HG03025 (cell line): ENCODE data around the gene RAP1A.

Source experiments
- ATAC-seq: cut with Tn5 transposase; IDR thresholded peaks from one replicate; pipeline ENCODE4 v1.9.1; 2021; ENCODE audit warnings: mild to moderate bottlenecking, moderate library complexity; ENCODE audit not compliant: unreplicated experiment, low FRiP score

Gene RAP1A

DNA sequence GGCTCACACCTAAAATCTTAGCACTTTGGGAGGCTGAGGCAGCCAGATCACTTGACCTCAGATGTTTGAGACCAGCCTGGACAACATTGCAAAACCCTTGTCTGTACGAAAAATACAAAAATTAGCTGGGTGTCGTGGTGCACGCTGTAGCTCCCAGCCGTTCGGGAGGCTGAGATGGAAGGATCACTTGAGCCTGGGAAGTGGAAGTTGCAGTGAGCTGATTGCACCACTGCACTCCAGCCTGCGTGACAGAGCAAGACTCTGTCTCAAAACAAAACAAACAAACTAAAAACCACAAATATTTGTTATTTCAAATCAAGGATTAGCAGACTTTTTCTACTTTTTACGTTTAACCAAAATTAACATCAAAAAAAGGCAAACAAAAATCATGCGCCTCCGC is 88.3 kb downstream of the RAP1A start:
- ATAC-seq: no peak

DNA sequence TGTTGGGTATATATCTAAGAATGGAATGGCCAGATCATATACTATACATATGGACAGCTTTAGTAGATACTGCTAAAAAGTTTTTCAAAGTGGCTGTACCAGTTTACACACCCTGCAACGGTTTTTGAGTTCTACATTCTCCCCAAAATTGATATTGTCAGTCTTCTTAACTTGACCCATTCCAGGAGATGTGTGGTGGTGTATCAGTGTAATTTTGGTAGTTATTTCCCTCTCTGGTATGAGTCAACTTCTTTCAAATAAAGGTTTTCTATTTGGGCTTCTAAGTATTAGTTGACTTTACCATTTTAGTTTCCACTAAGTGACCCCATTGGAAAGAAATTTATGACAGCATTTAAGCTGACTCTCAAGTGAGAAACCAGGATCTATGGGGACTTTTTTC is 90.4 kb downstream of the RAP1A start:
- ATAC-seq: no peak

DNA sequence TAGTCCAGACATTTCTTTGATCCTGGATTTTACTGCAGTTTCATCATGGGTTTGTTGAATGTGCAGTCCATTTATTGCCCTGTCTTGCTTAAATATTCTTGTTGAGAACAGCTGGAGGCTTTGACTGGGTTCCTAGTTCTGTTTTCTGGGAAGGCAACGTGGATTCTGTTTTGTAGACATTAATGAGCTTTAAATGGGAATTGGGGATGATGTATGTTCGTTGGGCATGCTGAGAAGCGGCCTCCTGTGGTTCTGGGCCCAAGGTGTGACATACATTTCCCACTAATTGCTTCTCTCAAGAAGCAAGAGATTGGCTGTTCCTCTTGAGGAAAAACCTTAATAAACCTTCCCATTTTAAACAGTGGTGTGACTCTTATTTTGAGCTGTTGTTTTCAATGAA is 96.7 kb downstream of the RAP1A start:
- no peak for ATAC-seq

GRCh38 chr1:111717450-111717849 is 97.9 kb downstream of the RAP1A start:
- ATAC-seq: no peak

DNA sequence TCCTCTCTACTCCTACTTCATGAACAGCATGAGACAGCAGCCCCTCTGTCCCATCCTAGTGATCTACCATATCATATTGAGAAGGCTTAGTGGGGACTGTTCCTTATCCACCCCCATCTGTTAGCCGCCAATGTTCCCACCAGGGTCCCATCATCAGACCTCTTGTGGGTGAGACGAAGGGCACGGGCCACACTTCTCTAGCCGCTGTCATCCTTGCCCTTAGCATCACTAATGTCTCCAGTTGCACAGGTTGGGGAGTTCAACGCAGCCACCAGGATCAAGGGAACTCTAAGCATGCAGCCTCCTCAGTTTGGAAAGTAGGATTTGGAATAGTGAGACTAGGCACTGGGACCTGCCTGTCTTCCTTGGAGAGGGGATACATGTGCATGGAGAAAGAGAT is 99.5 kb downstream of the RAP1A start:
- ATAC-seq: no peak

DNA sequence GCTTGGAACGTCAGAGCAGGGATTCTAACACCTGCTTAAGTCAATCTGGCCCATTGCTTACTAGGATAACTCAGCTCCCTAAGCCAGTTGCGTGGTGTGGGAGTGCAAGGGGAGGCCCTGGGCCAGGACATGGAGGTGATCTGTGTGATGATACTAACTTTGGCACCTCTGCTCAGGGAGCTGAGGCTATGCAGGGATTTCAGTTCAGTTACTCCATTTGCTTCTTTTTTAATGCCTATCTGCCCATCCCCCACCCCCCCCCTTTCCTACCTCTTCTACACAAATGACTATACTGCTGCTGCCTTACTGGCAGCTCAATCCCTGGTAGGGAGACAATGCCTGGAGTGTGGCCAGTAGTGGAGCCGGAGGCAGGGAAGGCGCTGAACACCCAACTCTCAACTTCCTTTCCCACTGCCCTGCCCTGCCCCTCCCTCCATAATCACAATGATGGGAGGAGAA is 100.1 kb downstream of the RAP1A start:
- no peak for ATAC-seq

DNA sequence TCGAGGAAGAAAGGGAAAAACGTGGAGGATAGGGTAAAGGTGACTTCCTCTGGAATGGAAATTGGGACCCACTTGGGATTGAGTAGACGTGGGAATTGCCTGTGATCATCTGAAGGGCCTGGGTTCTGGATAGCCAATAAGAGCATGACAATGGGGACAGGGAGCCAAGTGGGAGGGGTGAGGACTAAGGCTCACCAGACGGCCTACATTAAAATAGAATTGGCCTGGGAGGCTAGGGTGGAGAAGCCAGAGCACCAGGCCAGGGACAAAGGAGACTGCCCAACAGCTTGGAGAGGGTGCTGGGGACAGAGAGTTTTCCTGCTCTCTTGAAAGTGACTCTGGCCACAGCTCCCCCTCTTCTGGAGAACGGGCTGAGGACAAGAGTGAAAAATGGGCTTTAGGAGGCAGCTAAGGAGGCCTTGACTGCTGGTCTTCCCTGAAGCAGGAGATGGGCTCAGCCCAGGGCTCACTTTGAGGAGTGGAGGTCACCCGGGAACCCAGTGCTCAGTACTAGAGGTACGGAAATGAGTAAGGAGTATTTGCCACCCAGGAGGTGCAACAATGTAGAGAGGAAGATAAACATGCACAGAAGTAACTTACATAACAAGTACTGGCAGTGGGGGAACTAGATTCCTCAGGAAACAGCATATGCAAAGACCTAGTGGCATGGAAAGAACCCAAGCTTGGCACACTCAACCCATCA is 100.8 kb downstream of the RAP1A start:
- ATAC-seq: no peak

- no peak for ATAC-seq
Measured at GRCh38 chr1:111720977-111721786, 101.6 kb downstream of the RAP1A start.

- ATAC-seq: no peak
Measured at GRCh38 chr1:111723091-111723806, 103.7 kb downstream of the RAP1A start.

GRCh38 chr1:111723871-111724270 is 104.3 kb downstream of the RAP1A start:
- no peak for ATAC-seq

GRCh38 chr1:111725192-111725591 is 105.6 kb downstream of the RAP1A start:
- no peak for ATAC-seq

GRCh38 chr1:111727056-111727455 is 107.5 kb downstream of the RAP1A start:
- ATAC-seq: no peak

GRCh38 chr1:111729271-111729921 is 109.8 kb downstream of the RAP1A start:
- no peak for ATAC-seq

- ATAC-seq: no peak
Measured at GRCh38 chr1:111729946-111730681, 110.5 kb downstream of the RAP1A start.

DNA sequence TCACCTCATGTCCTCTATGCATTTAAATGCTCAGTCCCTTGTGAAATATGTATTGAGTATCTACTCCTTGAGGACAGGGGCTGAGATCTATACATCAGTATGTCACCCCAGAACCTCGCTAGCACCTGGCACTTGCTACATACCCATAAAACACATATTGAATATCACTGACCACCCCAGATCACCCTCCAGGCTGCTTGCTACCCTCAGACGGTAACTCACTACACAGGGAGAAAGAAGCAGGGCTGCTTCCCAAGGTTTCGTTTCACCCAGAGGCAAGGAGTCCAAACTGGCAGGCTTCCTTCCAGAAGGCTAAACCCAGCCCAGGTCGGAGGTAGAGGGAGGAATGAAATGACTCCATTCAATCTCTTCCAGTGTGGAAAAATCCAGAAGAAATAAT is 111.1 kb downstream of the RAP1A start:
- no peak for ATAC-seq

DNA sequence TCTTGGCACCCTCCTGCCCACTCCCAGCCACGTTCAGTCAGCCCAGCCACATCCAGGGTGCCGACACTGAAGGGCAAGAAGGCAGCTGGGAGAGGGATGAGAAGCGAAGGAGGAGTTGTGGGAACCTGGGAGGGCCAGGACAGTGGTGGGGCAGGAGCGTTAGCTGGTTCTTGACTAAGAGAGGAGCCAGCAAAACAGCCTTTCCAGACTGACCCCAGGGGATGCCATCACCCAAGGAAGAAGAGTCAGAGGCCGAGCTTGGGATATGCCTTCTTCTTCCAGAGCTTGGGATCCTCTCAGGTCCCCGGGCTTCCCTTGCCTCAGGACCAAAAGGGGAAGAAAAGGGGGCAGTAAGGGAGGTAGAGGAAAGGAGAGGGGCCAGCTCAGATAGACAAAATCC is 112.4 kb downstream of the RAP1A start:
- no peak for ATAC-seq

GRCh38 chr1:111732718-111733117 is 113.1 kb downstream of the RAP1A start:
- ATAC-seq: no peak

GRCh38 chr1:111733183-111733991 is 113.8 kb downstream of the RAP1A start:
- ATAC-seq: no peak

DNA sequence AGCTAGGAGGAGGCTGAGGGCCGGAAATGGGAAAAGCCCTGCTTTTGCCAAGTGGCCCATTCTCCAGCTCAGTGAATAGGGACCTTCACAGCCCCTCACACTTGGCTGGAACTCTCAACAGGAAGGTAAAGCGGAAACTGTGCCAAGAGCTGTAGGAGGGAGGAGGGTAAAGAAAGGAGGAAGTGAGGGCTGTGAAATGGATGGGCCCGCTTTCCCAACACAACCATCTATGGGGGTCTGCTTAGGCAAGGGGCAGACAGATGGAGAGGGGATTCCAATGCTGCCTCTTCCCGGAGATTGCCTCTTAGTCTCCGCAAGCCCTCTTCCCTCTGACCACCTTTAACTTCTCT is 114.4 kb downstream of the RAP1A start:
- ATAC-seq: no peak
